Measurements from ENCODE around the gene NAV2. TPM values are rescaled to one million over a fixed set of nuclear protein-coding genes. Genes with fewer than 3 reads are reported as not detected.

Gene NAV2
- total RNA-seq, 1 experiment from 2014 or later = 2.1 TPM

DNA sequence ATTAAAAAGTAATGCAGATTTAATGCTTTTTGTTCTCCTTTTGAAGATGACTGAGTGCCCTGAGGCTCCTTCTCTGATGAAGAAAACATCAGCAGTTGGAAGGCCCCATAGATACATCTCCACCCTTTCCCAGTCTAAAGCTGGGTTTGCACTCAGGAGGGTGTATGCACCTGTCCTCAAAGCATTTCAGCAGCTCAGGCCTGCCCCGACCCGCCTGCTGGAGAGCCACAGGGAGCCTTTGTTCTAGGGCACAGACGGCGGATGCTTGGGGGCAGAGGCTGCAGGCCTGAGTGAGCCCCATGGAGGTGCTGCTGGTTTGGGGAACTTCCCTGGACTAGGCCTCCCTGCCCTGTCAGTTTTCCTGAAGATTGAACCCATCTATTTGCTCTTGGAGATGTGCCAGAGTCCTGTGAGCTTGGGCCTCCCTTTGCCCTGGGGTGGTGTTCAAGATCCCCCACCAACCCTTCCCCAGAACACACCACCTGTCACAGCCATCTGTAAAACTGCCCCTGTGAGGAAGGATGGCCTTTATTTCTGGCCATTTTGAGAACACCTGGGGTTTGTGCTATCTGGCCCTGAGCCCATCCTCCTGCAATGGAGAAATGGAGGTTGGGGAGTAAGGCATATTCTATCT, 160.0 kb downstream of the NAV2 start:
- Histone ChIP-seq H3K4me1 (ENCODE audit: control insufficient read depth in 1 of 2, insufficient read depth in 2 of 2, low read length in 2 of 2) (no peaks in the 10 kb centered on the region), H3K9me3 (ENCODE audit: control insufficient read depth in 1 of 2, insufficient read depth in 1 of 2, low read depth in 1 of 2, low read length in 2 of 2) (no peaks in the 10 kb centered on the region), H3K9me2 (ENCODE audit: insufficient read depth) (no peaks in the 10 kb centered on the region), H3K4me2 (ENCODE audit: low read length) (no peak overlapping the region), H3K4me3 (replicated peaks in 1 of 2; ENCODE audit: low read depth in 1 of 2, low read length in 2 of 2) (no peak overlapping the region), H3K27ac (ENCODE audit: low read depth, low read length) (no peak overlapping the region), H3K27me3 (ENCODE audit: insufficient read depth, low read length) (no peaks in the 10 kb centered on the region), H2AFZ (ENCODE audit: low read depth, low read length, poor library complexity, severe bottlenecking) (no peak overlapping the region), H3K79me2 (ENCODE audit: insufficient read depth, low read length) (no peaks in the 10 kb centered on the region), H3K36me3 (ENCODE audit: control insufficient read depth in 1 of 2, insufficient read depth in 2 of 2, low read length in 2 of 2) (no peaks in the 10 kb centered on the region), H4K20me1 (ENCODE audit: insufficient read depth) (no peaks in the 10 kb centered on the region), H3K9ac (ENCODE audit: low read length) (no peak overlapping the region)
- intact Hi-C loops (cut with micrococcal nuclease) = no loop called here
- DNase-seq (ENCODE audit: low read depth, low spot score) (no peak), ATAC-seq (no peak)
- ChIA-PET POLR2A (no interaction called here), CTCF (interaction anchor here (0.6 kb wide), 1 partner anchor 632 kb away, joined by 3 read pairs; no protein-coding TSS in a partner anchor), RAD21 (ENCODE audit: low non-redundant PET in 1 of 2, low total read pairs in 2 of 2, uncharacterized antibody in 2 of 2, unreplicated experiment in 2 of 2) (no interaction called here)
- BruUV-seq (replicated peaks) = no TSS peak
- no peak for TF ChIP-seq ZNF274 (IDR thresholded peaks at IDR 0.05; ENCODE audit: low read depth, low read length)
- no peak for TF ChIP-seq RAD21 (IDR thresholded peaks at IDR 0.05; ENCODE audit: low read depth)
- TF ChIP-seq CEBPB (IDR thresholded peaks at IDR 0.05; ENCODE audit: low read depth) = no peak
- no peak for TF ChIP-seq ELF1 (IDR thresholded peaks at IDR 0.05; ENCODE audit: borderline replicate concordance, low read depth)
- no peak for TF ChIP-seq FOSL1 (IDR thresholded peaks at IDR 0.05; ENCODE audit: low read depth)
- TF ChIP-seq, protein P1, sequence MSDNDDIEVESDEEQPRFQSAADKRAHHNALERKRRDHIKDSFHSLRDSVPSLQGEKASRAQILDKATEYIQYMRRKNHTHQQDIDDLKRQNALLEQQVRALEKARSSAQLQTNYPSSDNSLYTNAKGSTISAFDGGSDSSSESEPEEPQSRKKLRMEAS (IDR thresholded peaks at IDR 0.05) = no peak
- no peak for TF ChIP-seq YY1 (IDR thresholded peaks at IDR 0.05; ENCODE audit: extremely low read depth, insufficient replicate concordance, low read depth, low read length)
- TF ChIP-seq, protein P2, sequence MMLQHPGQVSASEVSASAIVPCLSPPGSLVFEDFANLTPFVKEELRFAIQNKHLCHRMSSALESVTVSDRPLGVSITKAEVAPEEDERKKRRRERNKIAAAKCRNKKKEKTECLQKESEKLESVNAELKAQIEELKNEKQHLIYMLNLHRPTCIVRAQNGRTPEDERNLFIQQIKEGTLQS (IDR thresholded peaks at IDR 0.05) = no peak

DNA sequence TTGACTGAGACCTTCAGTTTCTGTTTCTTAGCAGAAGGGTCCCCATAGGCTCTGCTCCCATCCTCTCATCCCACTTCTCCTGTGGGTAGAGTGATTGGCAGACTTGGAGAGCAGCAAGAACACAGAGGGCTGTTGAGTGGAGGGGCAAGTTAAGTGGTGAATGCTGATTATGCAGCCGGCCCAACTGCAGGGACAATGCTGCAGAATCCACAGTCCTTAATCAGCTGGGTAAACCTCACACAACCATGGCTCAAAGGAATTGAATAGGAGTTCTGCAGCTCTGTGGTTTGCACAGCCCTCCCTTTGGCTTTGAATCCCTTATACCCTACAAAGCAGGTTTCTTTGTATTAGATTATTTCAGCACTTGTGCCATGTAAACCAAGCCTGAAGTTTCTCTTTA, 161.1 kb downstream of the NAV2 start:
- H4K20me1 ChIP-seq (ENCODE audit: insufficient read depth) = no peaks in the 10 kb centered on the region
- CTCF ChIA-PET = no interaction called here
- no TSS peak for BruUV-seq (replicated peaks)
- TF ChIP-seq FOSL1 (IDR thresholded peaks at IDR 0.05; ENCODE audit: low read depth) = no peak
- TF ChIP-seq, protein P3, sequence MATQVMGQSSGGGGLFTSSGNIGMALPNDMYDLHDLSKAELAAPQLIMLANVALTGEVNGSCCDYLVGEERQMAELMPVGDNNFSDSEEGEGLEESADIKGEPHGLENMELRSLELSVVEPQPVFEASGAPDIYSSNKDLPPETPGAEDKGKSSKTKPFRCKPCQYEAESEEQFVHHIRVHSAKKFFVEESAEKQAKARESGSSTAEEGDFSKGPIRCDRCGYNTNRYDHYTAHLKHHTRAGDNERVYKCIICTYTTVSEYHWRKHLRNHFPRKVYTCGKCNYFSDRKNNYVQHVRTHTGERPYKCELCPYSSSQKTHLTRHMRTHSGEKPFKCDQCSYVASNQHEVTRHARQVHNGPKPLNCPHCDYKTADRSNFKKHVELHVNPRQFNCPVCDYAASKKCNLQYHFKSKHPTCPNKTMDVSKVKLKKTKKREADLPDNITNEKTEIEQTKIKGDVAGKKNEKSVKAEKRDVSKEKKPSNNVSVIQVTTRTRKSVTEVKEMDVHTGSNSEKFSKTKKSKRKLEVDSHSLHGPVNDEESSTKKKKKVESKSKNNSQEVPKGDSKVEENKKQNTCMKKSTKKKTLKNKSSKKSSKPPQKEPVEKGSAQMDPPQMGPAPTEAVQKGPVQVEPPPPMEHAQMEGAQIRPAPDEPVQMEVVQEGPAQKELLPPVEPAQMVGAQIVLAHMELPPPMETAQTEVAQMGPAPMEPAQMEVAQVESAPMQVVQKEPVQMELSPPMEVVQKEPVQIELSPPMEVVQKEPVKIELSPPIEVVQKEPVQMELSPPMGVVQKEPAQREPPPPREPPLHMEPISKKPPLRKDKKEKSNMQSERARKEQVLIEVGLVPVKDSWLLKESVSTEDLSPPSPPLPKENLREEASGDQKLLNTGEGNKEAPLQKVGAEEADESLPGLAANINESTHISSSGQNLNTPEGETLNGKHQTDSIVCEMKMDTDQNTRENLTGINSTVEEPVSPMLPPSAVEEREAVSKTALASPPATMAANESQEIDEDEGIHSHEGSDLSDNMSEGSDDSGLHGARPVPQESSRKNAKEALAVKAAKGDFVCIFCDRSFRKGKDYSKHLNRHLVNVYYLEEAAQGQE (IDR thresholded peaks at IDR 0.05; ENCODE audit: low read depth) = no peak
- no peak for TF ChIP-seq CEBPB (IDR thresholded peaks at IDR 0.05; ENCODE audit: low read depth)
- TF ChIP-seq EGR1 (IDR thresholded peaks at IDR 0.05; ENCODE audit: low read depth) = no peak
- no peak for TF ChIP-seq POLR2AphosphoS5 (IDR thresholded peaks at IDR 0.05; ENCODE audit: low read depth, low read length)
- TF ChIP-seq, protein P2 (IDR thresholded peaks at IDR 0.05) = no peak
- no peak for TF ChIP-seq TCF7L2 (IDR thresholded peaks at IDR 0.05; ENCODE audit: borderline replicate concordance, extremely low read depth, insufficient read depth, insufficient read length)
- TF ChIP-seq SIN3A (IDR thresholded peaks at IDR 0.05; ENCODE audit: low read depth) = no peak
- no peak for TF ChIP-seq ZNF274 (IDR thresholded peaks at IDR 0.05; ENCODE audit: low read depth, low read length)
- TF ChIP-seq YY1 (IDR thresholded peaks at IDR 0.05; ENCODE audit: extremely low read depth, insufficient replicate concordance, low read depth, low read length) = no peak
- no peak for TF ChIP-seq CBX3 (IDR thresholded peaks at IDR 0.05; ENCODE audit: low read depth)
- no peak for TF ChIP-seq ELF1 (IDR thresholded peaks at IDR 0.05; ENCODE audit: borderline replicate concordance, low read depth)

More for the DNA sequence above, 161.1 kb downstream of the NAV2 start:
- no peak overlapping the region for H3K4me2 ChIP-seq (ENCODE audit: low read length)
- H3K9ac ChIP-seq (ENCODE audit: low read length) = no peak overlapping the region
- no peaks in the 10 kb centered on the region for H3K36me3 ChIP-seq (ENCODE audit: control insufficient read depth in 1 of 2, insufficient read depth in 2 of 2, low read length in 2 of 2)
- no peak overlapping the region for H3K27ac ChIP-seq (ENCODE audit: low read depth, low read length)
- ATAC-seq (no peak), DNase-seq (ENCODE audit: low read depth, low spot score) (no peak)
- H2AFZ ChIP-seq (ENCODE audit: low read depth, low read length, poor library complexity, severe bottlenecking) = no peak overlapping the region
- no peaks in the 10 kb centered on the region for H3K27me3 ChIP-seq (ENCODE audit: insufficient read depth, low read length)
- H3K4me1 ChIP-seq (ENCODE audit: control insufficient read depth in 1 of 2, insufficient read depth in 2 of 2, low read length in 2 of 2) = no peaks in the 10 kb centered on the region
- no peaks in the 10 kb centered on the region for H3K9me2 ChIP-seq (ENCODE audit: insufficient read depth)
- no peaks in the 10 kb centered on the region for H3K79me2 ChIP-seq (ENCODE audit: insufficient read depth, low read length)
- POLR2A ChIA-PET = no interaction called here
- no peak overlapping the region for H3K4me3 ChIP-seq (replicated peaks in 1 of 2; ENCODE audit: low read depth in 1 of 2, low read length in 2 of 2)
- RAD21 ChIA-PET (ENCODE audit: low non-redundant PET in 1 of 2, low total read pairs in 2 of 2, uncharacterized antibody in 2 of 2, unreplicated experiment in 2 of 2) = no interaction called here
- H3K9me3 ChIP-seq (ENCODE audit: control insufficient read depth in 1 of 2, insufficient read depth in 1 of 2, low read depth in 1 of 2, low read length in 2 of 2) = no peaks in the 10 kb centered on the region
- intact Hi-C loops (cut with micrococcal nuclease) = no loop called here

All from HCT116 (cell line).